H1 (cell line): ENCODE data around the gene RPL37A. TPM values are rescaled to one million over a fixed set of nuclear protein-coding genes. Genes with fewer than 3 reads are reported as not detected.

Experiments
- CTCF ChIA-PET: fragments of 300-600 bp; sonication (Branson Sonifier 250); formaldehyde crosslinking; loops from one replicate; lab custom pipeline; 2021; ENCODE audit not compliant: partially characterized antibody; lab: Charles Lee
- POLR2A ChIA-PET: fragments of 300-600 bp; sonication (Branson Sonifier 250); formaldehyde crosslinking; loops from one replicate; lab custom pipeline; 2021; ENCODE audit warnings: inconsistent platforms; ENCODE audit not compliant: partially characterized antibody; lab: Charles Lee
- DNase-seq, 2 experiments: peaks; one replicate each; pipeline versions ENCODE4 v3.0.0 to v3.0.0-alpha.2; 2010 to 2022; ENCODE audit warnings: low spot score in 2 of 2, low read depth in 1 of 2, mixed read lengths in 1 of 2
- FAIRE-seq: peaks from 2 replicates; lab custom pipeline; 2011; peaks lifted over from hg19 to GRCh38; lab: Jason Lieb, UNC
- H2AFZ ChIP-seq: 2 replicates; pipeline ENCODE4 v1.8.1; 2012; ENCODE audit warnings: low read length, inconsistent platforms
- H2AK5ac ChIP-seq: 2 replicates; pipeline ENCODE4 v1.6.1; 2013; ENCODE audit warnings: low read depth, low read length
- H2BK120ac ChIP-seq: replicated peaks from 2 replicates; pipeline ENCODE3; 2013; ENCODE audit warnings: low read depth, low read length, inconsistent platforms
- H2BK12ac ChIP-seq: 2 replicates; pipeline ENCODE4 v1.6.1; 2013; ENCODE audit warnings: low read depth, low read length
- H2BK15ac ChIP-seq: 2 replicates; pipeline ENCODE4 v1.6.1; 2013; ENCODE audit warnings: low read length
- H2BK20ac ChIP-seq: 2 replicates; pipeline ENCODE4 v1.6.1; 2013; ENCODE audit warnings: low read length
- H2BK5ac ChIP-seq: 2 replicates; pipeline ENCODE4 v1.6.1; 2013; ENCODE audit warnings: low read depth, low read length
- H3K14ac ChIP-seq: 2 replicates; pipeline ENCODE4 v1.6.1; 2013; ENCODE audit warnings: inconsistent platforms; ENCODE audit not compliant: insufficient read length
- H3K18ac ChIP-seq: 2 replicates; pipeline ENCODE4 v1.6.1; 2013; ENCODE audit warnings: low read length; ENCODE audit errors: extremely low read depth
- H3K23ac ChIP-seq: 2 replicates; pipeline ENCODE4 v1.6.1; 2013; ENCODE audit warnings: inconsistent platforms; ENCODE audit not compliant: insufficient read length
- H3K23me2 ChIP-seq: 2 replicates; pipeline ENCODE4 v1.6.1; 2013; ENCODE audit warnings: low read depth, low read length
- H3K27ac ChIP-seq: 2 replicates; pipeline ENCODE4 v1.6.1; 2011; ENCODE audit warnings: low read depth, low read length, inconsistent platforms
- H3K27me3 ChIP-seq, 4 experiments: replicated peaks in 1 of 4; 1 replicate in 1 of 4; 2 replicates in 3 of 4; pipeline versions ENCODE4 v1.6.1 to v1.8.1; 2011 to 2013; ENCODE audit warnings: low read length in 3 of 4, mild to moderate bottlenecking in 3 of 4, inconsistent platforms in 2 of 4, mixed read lengths in 2 of 4, moderate library complexity in 1 of 4; ENCODE audit not compliant: control insufficient read depth in 3 of 4, insufficient read depth in 3 of 4; ENCODE audit errors: extremely low read depth in 1 of 4
- H3K36me3 ChIP-seq, 4 experiments: 2 replicates each; pipeline versions ENCODE4 v1.6.1 to v1.8.1; 2011 to 2013; ENCODE audit warnings: mild to moderate bottlenecking in 4 of 4, low read length in 3 of 4, moderate library complexity in 2 of 4, control low read depth in 1 of 4, inconsistent platforms in 1 of 4; ENCODE audit not compliant: insufficient read depth in 4 of 4, control insufficient read depth in 2 of 4
- H3K4ac ChIP-seq: replicated peaks from 2 replicates; pipeline ENCODE3; 2013; ENCODE audit warnings: low read length, low read depth, mixed read lengths, inconsistent platforms; ENCODE audit not compliant: insufficient read length
- H3K4me1 ChIP-seq, 4 experiments: replicated peaks in 1 of 4; 1 replicate in 1 of 4; 2 replicates in 3 of 4; pipeline versions ENCODE4 v1.6.1 to v1.8.1; 2011 to 2013; ENCODE audit warnings: low read length in 3 of 4, inconsistent platforms in 2 of 4, mixed read lengths in 1 of 4; ENCODE audit not compliant: insufficient read depth in 4 of 4, control insufficient read depth in 3 of 4
- H3K4me2 ChIP-seq, 2 experiments: 2 replicates each; pipeline versions ENCODE4 v1.6.1 to v1.8.1; 2011 to 2013; ENCODE audit warnings: low read depth in 2 of 2, low read length in 2 of 2, control low read depth in 1 of 2, inconsistent platforms in 1 of 2, mild to moderate bottlenecking in 1 of 2; ENCODE audit not compliant: insufficient read depth in 1 of 2
- H3K4me3 ChIP-seq, 4 experiments: fragments of 200-600, 300-600 bp in 1 of 4; sonication (generic), shearing (Covaris generic), sonication (Bioruptor Twin) in 1 of 4; 2 replicates each; pipeline versions ENCODE4 v1.5.1 to v1.8.1; 2011 to 2016; ENCODE audit warnings: low read length in 4 of 4, low read depth in 3 of 4, control low read depth in 2 of 4, inconsistent platforms in 2 of 4, mild to moderate bottlenecking in 2 of 4, mixed read lengths in 1 of 4, moderate library complexity in 1 of 4; ENCODE audit not compliant: insufficient read depth in 2 of 4; ENCODE audit errors: extremely low read depth in 1 of 4
- H3K56ac ChIP-seq: replicated peaks from 2 replicates; pipeline ENCODE3; 2013; ENCODE audit warnings: low read depth, mild to moderate bottlenecking, mixed read lengths, low read length, inconsistent platforms; ENCODE audit not compliant: insufficient read length
- H3K79me1 ChIP-seq: 2 replicates; pipeline ENCODE4 v1.6.1; 2013; ENCODE audit warnings: low read depth, low read length, control low read depth
- H3K79me2 ChIP-seq, 2 experiments: 2 replicates each; pipeline versions ENCODE4 v1.6.1 to v1.8.1; 2012 to 2013; ENCODE audit warnings: low read length in 2 of 2, mild to moderate bottlenecking in 2 of 2, inconsistent platforms in 1 of 2; ENCODE audit not compliant: insufficient read depth in 2 of 2, control insufficient read depth in 1 of 2
- H3K9ac ChIP-seq, 4 experiments: replicated peaks in 1 of 4; 1 replicate in 1 of 4; 2 replicates in 3 of 4; pipeline versions ENCODE4 v1.6.1 to v1.8.1; 2011 to 2013; ENCODE audit warnings: low read depth in 3 of 4, low read length in 3 of 4, control low read depth in 2 of 4, mild to moderate bottlenecking in 2 of 4, moderate library complexity in 2 of 4, inconsistent platforms in 1 of 4; ENCODE audit errors: extremely low read depth in 1 of 4
- H3K9me3 ChIP-seq, 2 experiments: 2 replicates each; pipeline versions ENCODE4 v1.6.1 to v1.8.1; 2012 to 2013; ENCODE audit warnings: mild to moderate bottlenecking in 2 of 2, moderate library complexity in 2 of 2, control low read depth in 1 of 2, inconsistent platforms in 1 of 2, low read depth in 1 of 2, low read length in 1 of 2, mixed read lengths in 1 of 2; ENCODE audit not compliant: insufficient read depth in 2 of 2
- H4K20me1 ChIP-seq, 2 experiments: replicated peaks in 1 of 2; 2 replicates each; pipeline versions ENCODE3 to v1.8.1; 2011 to 2013; ENCODE audit warnings: inconsistent platforms in 2 of 2, low read length in 2 of 2, mild to moderate bottlenecking in 1 of 2; ENCODE audit not compliant: insufficient read depth in 2 of 2, control insufficient read depth in 1 of 2
- H4K5ac ChIP-seq: 2 replicates; pipeline ENCODE4 v1.6.1; 2013; ENCODE audit warnings: low read length, low read depth, mixed read lengths, inconsistent platforms; ENCODE audit not compliant: insufficient read length
- H4K8ac ChIP-seq: 2 replicates; pipeline ENCODE4 v1.8.0; 2013; ENCODE audit warnings: mild to moderate bottlenecking, moderate library complexity, low read length, inconsistent platforms; ENCODE audit not compliant: insufficient read depth; ENCODE audit errors: extremely low read depth
- H4K91ac ChIP-seq: replicated peaks from 2 replicates; pipeline ENCODE3; 2013; ENCODE audit warnings: low read length, mixed read lengths, inconsistent platforms; ENCODE audit not compliant: insufficient read length
- BRCA1 ChIP-seq: IDR thresholded peaks from 2 replicates; pipeline ENCODE4 v1.6.1; 2012; ENCODE audit warnings: low read depth, low read length, improper control_type of control experiment
- JUN ChIP-seq: IDR thresholded peaks from 2 replicates; pipeline ENCODE4 v1.6.1; 2011; ENCODE audit warnings: low read depth, mild to moderate bottlenecking, improper control_type of control experiment, low read length
- KDM5A ChIP-seq: fragments of 200-600 bp; IDR thresholded peaks from 2 replicates; pipeline ENCODE4 v1.7.1; 2012; ENCODE audit warnings: mild to moderate bottlenecking, low read length, inconsistent platforms, mixed read lengths
- NRF1 ChIP-seq: IDR thresholded peaks from 2 replicates; pipeline ENCODE4 v1.6.1; 2011; ENCODE audit warnings: mild to moderate bottlenecking, low read depth, low read length, improper control_type of control experiment
- WGBS, 2 experiments: shearing (Covaris generic) in 1 of 2; methylation state at CpG; one replicate each; pipeline versions ENCODE4 v1.1.6 to v1.1.7; 2013 to 2015; ENCODE audit warnings: low lambda C conversion rate in 2 of 2, mixed read lengths in 2 of 2, inconsistent platforms in 1 of 2, low coverage in 1 of 2, missing lambda C conversion rate in 1 of 2; ENCODE audit not compliant: insufficient replicate concordance in 2 of 2, insufficient coverage in 1 of 2, insufficient read length in 1 of 2; ENCODE audit errors: extremely low coverage in 1 of 2, missing lambda C conversion rate in 1 of 2; 5-methylcytosine and 5-hydroxymethylcytosine counted together
- polyA plus RNA-seq, 7 experiments: library from polyadenylated mRNA; depleted of rRNA in 3 of 7; stranded (reverse) in 5 of 7; unstranded in 2 of 7; fragments of >200 nt in 5 of 7; fragments of 200-250 nt in 2 of 7; gene quantifications; 1 replicate in 5 of 7; 2 replicates in 1 of 7; 4 replicates in 1 of 7; pipeline versions ENCODE4 v1.2.1 to v1.2.3, GENCODE V29; 2011 to 2013; ENCODE audit warnings: missing spikeins in 2 of 7, mixed read lengths in 2 of 7
- total RNA-seq: library from RNA; stranded (reverse); fragmentation: NEBNext Ultra II Directional; extraction: Animal tissue kit (Norgen Biotek cat#: 25700); gene quantifications from 2 replicates; pipeline ENCODE4 v1.2.1, GENCODE V29; 2021

Gene RPL37A
- total and polyA plus RNA-seq, 2 of the 8 experiments (the other 6 are each of a cell fraction or from before 2014, with no cell fraction given): 1,737 to 3,180 TPM

GRCh38 chr2:216480221-216480620 is 18.4 kb upstream of the RPL37A start:
- H3K9ac ChIP-seq: no peak overlapping the region
- no peaks in the 10 kb centered on the region for H3K79me1 ChIP-seq
- H3K23me2 ChIP-seq: no peaks in the 10 kb centered on the region
- H2BK5ac ChIP-seq: no peak overlapping the region
- H2BK12ac ChIP-seq: no peak overlapping the region
- 90% methylated on average over 3 of the region's 3 CpGs; no CpG with 5 or more reads in 1 of the 2 experiments for WGBS, 2 experiments
- no peak overlapping the region for H4K8ac ChIP-seq
- no peak overlapping the region for H3K18ac ChIP-seq
- no peak overlapping the region for H3K56ac ChIP-seq
- no peak overlapping the region for H2AFZ ChIP-seq
- H4K91ac ChIP-seq: no peak overlapping the region
- H2BK120ac ChIP-seq: no peak overlapping the region
- H3K9me3 ChIP-seq: no peaks in the 10 kb centered on the region
- H2BK15ac ChIP-seq: no peak overlapping the region
- no peaks in the 10 kb centered on the region; a peak in 1 of 7 replicates for H3K27me3 ChIP-seq
- no peak overlapping the region for H3K14ac ChIP-seq
- H3K27ac ChIP-seq: no peak overlapping the region
- H2AK5ac ChIP-seq: no peak overlapping the region
- POLR2A ChIA-PET: no interaction called here
- H3K4ac ChIP-seq: no peak overlapping the region
- H2BK20ac ChIP-seq: no peak overlapping the region
- no peak overlapping the region for H4K5ac ChIP-seq
- FAIRE-seq (no peak), DNase-seq (no peak)
- no peak overlapping the region for H3K4me2 ChIP-seq
- no peaks in the 10 kb centered on the region for H3K79me2 ChIP-seq
- peaks cover 0 to 14% (median 1%) of the 10 kb centered on the region in 4 experiments; a peak in 3 of 8 replicates for H3K36me3 ChIP-seq
- H4K20me1 ChIP-seq: peaks cover 0 to 2% of the 10 kb centered on the region in 2 experiments
- no peak overlapping the region for H3K4me3 ChIP-seq
- CTCF ChIA-PET: no interaction called here
- no peak overlapping the region for H3K23ac ChIP-seq
- H3K4me1 ChIP-seq: no peaks in the 10 kb centered on the region
- TF ChIP-seq BRCA1: no peak
- no peak for TF ChIP-seq NRF1
- no peak for TF ChIP-seq JUN
- no peak for TF ChIP-seq KDM5A
- TF ChIP-seq, all 59 proteins: peak for 0
